GM12892 (cell line): Measurements from ENCODE around the gene HECW1.

Experiments used
- DNase-seq: peaks from one replicate; pipeline ENCODE4 v3.0.0; 2011; ENCODE audit not compliant: insufficient read length
- FAIRE-seq: peaks from 2 replicates; lab custom pipeline; 2011; peaks lifted over from hg19 to GRCh38; lab: Jason Lieb, UNC
- POLR2A ChIP-seq: IDR thresholded peaks from 2 replicates; pipeline ENCODE4 v1.6.1; 2011; ENCODE audit warnings: low read depth, low read length, control low read depth
- POLR2AphosphoS5 ChIP-seq: IDR thresholded peaks from 2 replicates; pipeline ENCODE4 v1.6.1; 2011; ENCODE audit warnings: low read depth, low read length, control low read depth
- TAF1 ChIP-seq: IDR thresholded peaks from 2 replicates; pipeline ENCODE4 v1.6.1; 2011; ENCODE audit warnings: low read depth, mild to moderate bottlenecking, control low read depth, low read length, borderline replicate concordance

Gene HECW1

GRCh38 chr7:43364391-43364790 is 251.9 kb downstream of the HECW1 start:
- no peak for FAIRE-seq
- DNase-seq: no peak
- no peak for TF ChIP-seq POLR2AphosphoS5
- TF ChIP-seq TAF1: no peak
- no peak for TF ChIP-seq POLR2A

DNA sequence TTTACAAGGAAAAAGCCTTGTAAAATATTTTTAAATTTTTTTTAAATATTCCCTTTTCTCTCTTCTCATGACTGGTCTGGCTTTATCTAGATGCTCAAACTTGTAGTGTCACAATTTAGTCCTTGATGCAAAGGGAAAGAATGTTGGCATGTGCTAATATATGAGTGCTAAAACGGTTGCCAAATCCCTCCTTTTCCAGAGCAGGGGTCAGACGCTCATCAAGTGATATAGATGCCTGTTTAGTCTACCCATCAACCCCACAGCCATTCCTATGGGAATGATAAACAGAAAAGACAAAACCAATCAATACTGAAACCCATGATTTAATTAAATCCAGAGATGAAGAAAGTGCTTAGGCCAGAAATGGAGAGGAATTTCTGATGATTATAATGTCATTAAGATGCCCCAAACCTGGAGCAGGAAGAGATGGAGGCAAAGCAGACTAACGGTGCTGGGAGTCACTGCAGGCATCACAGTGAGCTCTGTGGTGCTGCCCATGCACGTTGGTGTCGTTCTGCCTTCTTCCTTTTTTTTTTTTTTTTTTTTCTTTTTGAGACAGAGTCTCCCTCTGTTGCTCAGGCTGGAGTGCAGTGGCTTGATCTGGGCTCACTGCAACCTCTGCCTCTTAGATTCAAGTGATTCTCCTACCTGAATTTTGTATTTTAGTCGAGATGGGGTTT is 260.4 kb downstream of the HECW1 start:
- FAIRE-seq: no peak
- TF ChIP-seq POLR2AphosphoS5 (no peak), TAF1 (no peak), POLR2A (no peak)
- no peak for DNase-seq

DNA sequence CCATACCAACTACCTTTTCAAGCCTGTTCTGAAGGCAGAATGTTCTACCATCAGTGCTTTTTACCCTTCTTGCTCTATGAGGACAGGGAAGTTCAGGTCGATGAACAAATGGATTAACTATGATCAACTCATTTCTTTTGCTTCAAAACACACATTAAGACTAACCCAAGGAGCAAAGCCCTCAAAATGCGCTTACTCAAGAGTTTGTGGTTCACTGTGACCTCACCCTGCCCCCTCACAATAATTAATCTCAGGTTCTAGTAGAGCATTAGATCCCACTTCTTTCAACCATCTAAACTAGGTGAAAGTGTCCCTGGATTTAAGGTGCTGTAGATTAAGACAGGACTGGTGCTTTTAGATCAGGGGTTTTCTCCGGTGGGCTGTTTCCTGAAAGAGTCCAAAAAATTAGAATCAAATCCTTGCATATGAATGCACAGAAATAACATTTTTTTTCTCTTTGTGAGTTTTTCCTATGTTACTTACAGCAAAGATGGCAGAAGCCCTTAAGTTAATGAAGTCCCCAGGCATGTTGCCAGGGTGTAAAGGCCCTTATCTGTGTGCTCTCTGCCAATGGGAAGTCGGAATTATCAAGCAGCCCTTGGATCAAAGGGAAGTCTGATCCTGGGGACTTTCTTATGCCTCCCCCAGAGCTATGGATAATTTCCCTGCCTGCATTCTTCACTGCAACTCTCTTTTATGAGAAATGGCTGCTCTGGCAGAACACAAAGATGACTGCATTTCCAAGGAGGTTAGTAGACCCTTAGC is 264.9 kb downstream of the HECW1 start:
- no peak for TF ChIP-seq POLR2AphosphoS5
- no peak for TF ChIP-seq POLR2A
- DNase-seq (no peak), FAIRE-seq (no peak)

DNA sequence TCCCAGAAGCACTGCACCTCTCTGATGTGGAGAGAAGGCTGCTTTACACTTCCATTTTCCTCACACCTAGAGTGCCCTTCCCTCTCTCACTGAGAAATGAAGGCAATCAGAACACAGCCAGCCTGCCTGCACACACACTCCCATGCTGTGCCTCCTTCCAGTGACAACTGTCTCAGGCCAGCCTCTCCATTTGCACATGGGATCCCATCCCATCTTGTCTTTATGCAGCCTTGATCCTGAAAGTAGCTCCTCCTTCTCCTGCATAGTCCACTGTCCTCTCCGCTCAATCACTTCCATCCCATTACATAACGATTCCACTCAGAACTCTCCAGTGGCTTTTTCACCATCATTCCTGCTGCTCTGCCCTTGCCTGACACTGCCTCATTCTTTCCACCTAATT is 266.8 kb downstream of the HECW1 start:
- DNase-seq (no peak), FAIRE-seq (no peak)
- TF ChIP-seq POLR2A (no peak), TAF1 (no peak), POLR2AphosphoS5 (no peak)

DNA sequence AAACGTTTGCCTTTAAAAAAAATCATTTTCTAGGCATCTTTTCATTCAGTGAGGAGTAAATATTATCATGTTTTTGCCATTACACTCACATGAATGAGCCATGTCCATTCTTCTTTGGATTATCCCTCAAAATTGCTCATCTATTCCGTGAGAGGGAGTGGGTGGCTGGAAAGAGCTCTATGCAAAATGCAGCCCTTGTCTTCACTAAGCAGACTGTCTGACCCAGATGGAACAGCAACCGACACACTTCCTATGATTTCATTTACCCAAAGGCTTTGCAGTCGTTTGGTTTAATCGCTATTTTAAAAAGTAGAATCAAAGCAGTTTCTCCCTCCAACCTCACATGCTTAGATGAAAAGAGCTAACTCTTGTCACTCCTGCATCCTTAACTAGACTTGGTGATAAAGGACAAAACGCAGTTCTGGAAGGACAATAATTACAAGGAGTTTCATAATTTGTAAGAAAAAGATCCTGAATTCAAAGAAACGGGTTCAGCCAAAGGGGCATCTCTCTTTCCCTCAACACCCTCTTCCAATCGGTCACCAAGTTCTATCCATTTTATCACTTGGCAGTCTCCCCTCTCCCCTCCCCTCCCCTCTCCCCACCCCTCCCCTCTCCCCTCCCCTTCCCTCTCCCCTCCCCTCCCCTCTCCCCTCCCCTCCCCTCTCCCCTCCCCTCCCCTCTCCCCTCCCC is 272.3 kb downstream of the HECW1 start:
- DNase-seq (no peak), FAIRE-seq (no peak)
- TF ChIP-seq TAF1: no peak
- TF ChIP-seq POLR2AphosphoS5: no peak
- TF ChIP-seq POLR2A: no peak

DNA sequence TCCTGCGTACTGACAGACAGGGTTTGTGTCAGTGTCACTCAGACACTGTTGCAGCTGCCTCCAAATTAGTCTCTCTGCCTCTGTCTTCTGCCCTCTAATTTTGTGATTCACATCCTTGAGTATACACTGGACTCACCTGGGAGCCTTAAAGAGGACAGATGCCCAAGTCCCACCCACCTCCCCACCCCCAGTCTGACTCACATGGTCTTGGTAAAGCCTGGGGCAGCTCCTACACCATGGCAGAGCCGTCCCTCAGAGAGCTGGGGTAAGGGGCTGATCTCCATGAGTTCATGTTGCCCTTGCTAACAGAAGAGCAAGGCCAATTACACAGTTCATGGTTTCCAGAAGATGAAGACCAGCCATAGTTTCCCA is 272.8 kb downstream of the HECW1 start:
- DNase-seq (no peak), FAIRE-seq (no peak)
- TF ChIP-seq TAF1 (no peak), POLR2A (no peak), POLR2AphosphoS5 (no peak)

GRCh38 chr7:43385856-43386255 is 273.4 kb downstream of the HECW1 start:
- no peak for TF ChIP-seq POLR2AphosphoS5
- TF ChIP-seq POLR2A: no peak
- TF ChIP-seq TAF1: no peak
- no peak for DNase-seq
- peak; percentile 36 for FAIRE-seq

DNA sequence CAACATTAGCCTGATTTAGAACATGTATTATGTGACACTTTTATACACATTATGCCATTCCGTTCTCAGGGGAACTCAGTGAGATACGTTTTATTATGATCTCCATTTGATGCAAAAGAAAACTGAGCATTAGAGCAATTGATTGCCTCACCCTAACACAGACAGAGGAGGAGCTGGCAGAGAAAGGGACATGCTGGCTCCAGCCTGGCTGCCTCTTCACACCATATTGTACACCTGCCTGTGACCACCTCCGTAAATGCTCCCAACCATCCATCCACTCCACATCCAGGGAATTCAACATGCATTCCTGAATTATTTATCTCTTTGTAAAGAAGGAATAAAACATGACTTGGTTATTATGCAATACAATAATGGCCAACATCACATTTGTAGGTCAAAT is 275.5 kb downstream of the HECW1 start:
- FAIRE-seq (no peak), DNase-seq (no peak)
- TF ChIP-seq POLR2A (no peak), TAF1 (no peak), POLR2AphosphoS5 (no peak)

- DNase-seq (no peak), FAIRE-seq (no peak)
- no peak for TF ChIP-seq POLR2AphosphoS5
- no peak for TF ChIP-seq POLR2A
- no peak for TF ChIP-seq TAF1
These were observed 278.1 kb downstream of the HECW1 start for GRCh38 chr7:43390576-43390975.

- no peak for DNase-seq
- TF ChIP-seq TAF1 (no peak), POLR2A (no peak), POLR2AphosphoS5 (no peak)
- FAIRE-seq: no peak
These were observed 279.1 kb downstream of the HECW1 start for GRCh38 chr7:43391518-43391917.

DNA sequence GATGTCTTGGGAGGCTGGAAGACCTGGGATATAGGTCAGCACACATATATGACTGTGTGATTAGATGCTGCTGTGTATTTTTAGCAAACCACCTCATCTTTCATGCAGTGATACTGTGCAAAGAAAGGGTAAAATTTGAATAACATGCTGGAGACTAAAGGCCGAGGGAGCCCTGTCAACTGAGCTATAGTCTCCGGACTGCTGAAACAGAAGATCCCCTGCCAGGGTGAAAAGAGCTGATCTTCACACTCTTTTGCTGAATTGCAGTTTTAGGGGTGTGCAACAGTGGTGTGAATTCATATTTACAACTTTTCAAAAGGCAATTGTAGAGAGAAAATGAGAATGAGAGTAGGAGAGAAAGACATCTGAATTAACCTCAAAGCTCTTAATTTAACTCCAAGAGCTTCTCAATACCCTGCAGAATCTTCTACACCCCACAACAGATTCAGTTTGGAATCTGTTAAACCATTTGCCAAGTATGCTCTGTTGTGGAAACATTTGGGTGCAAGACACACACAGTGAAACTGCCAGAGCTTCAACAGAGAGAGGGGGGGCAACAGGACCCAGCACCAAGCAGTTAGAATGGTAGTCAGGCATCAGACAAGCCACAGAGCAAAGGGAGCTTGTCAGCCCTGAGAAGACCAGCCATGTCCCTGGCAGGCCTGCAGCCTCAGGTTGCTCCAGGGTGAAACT is 280.3 kb downstream of the HECW1 start:
- DNase-seq (no peak), FAIRE-seq (no peak)
- TF ChIP-seq TAF1 (no peak), POLR2A (no peak), POLR2AphosphoS5 (no peak)
